ENCODE measurements around the gene KCNG4. TPM values are rescaled to one million over a fixed set of nuclear protein-coding genes. Genes with fewer than 3 reads are reported as not detected.

The KCNG4 gene
- total and polyA plus RNA-seq, 2 donors (not counting 1 experiment from before 2014, with no cell fraction given) = not detected

GRCh38 chr16:84234321-84235241 lies 5.2 kb downstream of the KCNG4 start:
- peak in 1 of 2 donors; percentile 6 for DNase-seq (ENCODE audit: low read depth in 2 of 2)
- H2AFZ ChIP-seq (ENCODE audit: low read length) = no peak overlapping the region
- no peaks in the 10 kb centered on the region for H3K9me3 ChIP-seq (ENCODE audit: control insufficient read depth, insufficient read depth, low read depth, low read length)
- no peak overlapping the region for H3K9ac ChIP-seq (ENCODE audit: insufficient read depth, low read length)
- no peak overlapping the region for H3K4me3 ChIP-seq (replicated peaks in 1 of 4; ENCODE audit: control extremely low read depth in 1 of 4, insufficient read depth in 1 of 4, low read depth in 3 of 4, low read length in 4 of 4)
- no peaks in the 10 kb centered on the region for H3K79me2 ChIP-seq (ENCODE audit: control insufficient read depth, insufficient read depth, low read length)
- H3K4me2 ChIP-seq (ENCODE audit: extremely low read depth, insufficient read depth, low read length) = no peak overlapping the region
- H3K36me3 ChIP-seq (ENCODE audit: control insufficient read depth, insufficient read depth, low read length) = no peaks in the 10 kb centered on the region
- H3K27me3 ChIP-seq (ENCODE audit: control insufficient read depth, insufficient read depth, low read length) = peaks cover 10% of the 10 kb centered on the region
- no peak overlapping the region for H3K27ac ChIP-seq (ENCODE audit: insufficient read depth, low read length)
- no peaks in the 10 kb centered on the region for H3K4me1 ChIP-seq (ENCODE audit: control insufficient read depth, extremely low read depth, insufficient read depth, low read length)
- TF ChIP-seq, protein P1, sequence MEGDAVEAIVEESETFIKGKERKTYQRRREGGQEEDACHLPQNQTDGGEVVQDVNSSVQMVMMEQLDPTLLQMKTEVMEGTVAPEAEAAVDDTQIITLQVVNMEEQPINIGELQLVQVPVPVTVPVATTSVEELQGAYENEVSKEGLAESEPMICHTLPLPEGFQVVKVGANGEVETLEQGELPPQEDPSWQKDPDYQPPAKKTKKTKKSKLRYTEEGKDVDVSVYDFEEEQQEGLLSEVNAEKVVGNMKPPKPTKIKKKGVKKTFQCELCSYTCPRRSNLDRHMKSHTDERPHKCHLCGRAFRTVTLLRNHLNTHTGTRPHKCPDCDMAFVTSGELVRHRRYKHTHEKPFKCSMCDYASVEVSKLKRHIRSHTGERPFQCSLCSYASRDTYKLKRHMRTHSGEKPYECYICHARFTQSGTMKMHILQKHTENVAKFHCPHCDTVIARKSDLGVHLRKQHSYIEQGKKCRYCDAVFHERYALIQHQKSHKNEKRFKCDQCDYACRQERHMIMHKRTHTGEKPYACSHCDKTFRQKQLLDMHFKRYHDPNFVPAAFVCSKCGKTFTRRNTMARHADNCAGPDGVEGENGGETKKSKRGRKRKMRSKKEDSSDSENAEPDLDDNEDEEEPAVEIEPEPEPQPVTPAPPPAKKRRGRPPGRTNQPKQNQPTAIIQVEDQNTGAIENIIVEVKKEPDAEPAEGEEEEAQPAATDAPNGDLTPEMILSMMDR (conservative IDR thresholded peaks at IDR 0.05 in 1 of 2, IDR thresholded peaks at IDR 0.05 in 1 of 2; ENCODE audit: low read depth in 1 of 2, low read length in 2 of 2) = no peak
- TF ChIP-seq EZH2 (IDR thresholded peaks at IDR 0.05; ENCODE audit: low read length, missing control alignments) = no peak
- no peaks in the 10 kb centered on the region for H4K20me1 ChIP-seq (ENCODE audit: control insufficient read depth, extremely low read depth, insufficient read depth, low read length)

DNA sequence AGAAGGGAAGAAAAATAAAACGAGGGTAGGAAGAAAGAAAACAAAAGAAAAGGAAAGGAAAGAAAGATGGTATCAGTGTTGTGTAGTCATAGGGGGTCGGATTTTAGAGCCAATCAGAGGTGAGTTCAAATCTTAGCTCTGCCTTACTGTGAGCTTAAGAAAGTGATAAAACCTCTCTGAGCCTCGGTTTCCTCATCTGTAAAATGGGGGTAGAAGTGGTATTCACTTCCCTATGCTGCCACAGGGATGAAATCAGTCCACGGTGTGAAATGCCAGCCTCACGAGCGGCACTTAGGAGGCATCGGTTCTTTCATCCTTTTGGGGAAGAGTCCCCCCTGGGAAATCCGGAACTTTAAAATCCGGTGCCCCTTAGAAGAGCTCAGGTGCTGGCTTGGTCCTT lies 6.1 kb downstream of the KCNG4 start:
- no peak overlapping the region for H3K27ac ChIP-seq (ENCODE audit: insufficient read depth, low read length)
- DNase-seq (ENCODE audit: low read depth in 2 of 2) = no peak
- peaks cover 1% of the 10 kb centered on the region for H3K4me1 ChIP-seq (ENCODE audit: control insufficient read depth, extremely low read depth, insufficient read depth, low read length)
- H3K79me2 ChIP-seq (ENCODE audit: control insufficient read depth, insufficient read depth, low read length) = no peaks in the 10 kb centered on the region
- H3K4me2 ChIP-seq (ENCODE audit: extremely low read depth, insufficient read depth, low read length) = no peak overlapping the region
- no peaks in the 10 kb centered on the region for H3K9me3 ChIP-seq (ENCODE audit: control insufficient read depth, insufficient read depth, low read depth, low read length)
- H4K20me1 ChIP-seq (ENCODE audit: control insufficient read depth, extremely low read depth, insufficient read depth, low read length) = no peaks in the 10 kb centered on the region
- no peak overlapping the region for H3K9ac ChIP-seq (ENCODE audit: insufficient read depth, low read length)
- no peak for TF ChIP-seq EZH2 (IDR thresholded peaks at IDR 0.05; ENCODE audit: low read length, missing control alignments)
- TF ChIP-seq, protein P1 (conservative IDR thresholded peaks at IDR 0.05 in 1 of 2, IDR thresholded peaks at IDR 0.05 in 1 of 2; ENCODE audit: low read depth in 1 of 2, low read length in 2 of 2) = no peak
- H3K27me3 ChIP-seq (ENCODE audit: control insufficient read depth, insufficient read depth, low read length) = peaks cover 10% of the 10 kb centered on the region
- H2AFZ ChIP-seq (ENCODE audit: low read length) = no peak overlapping the region
- H3K36me3 ChIP-seq (ENCODE audit: control insufficient read depth, insufficient read depth, low read length) = no peaks in the 10 kb centered on the region
- H3K4me3 ChIP-seq (replicated peaks in 1 of 4; ENCODE audit: control extremely low read depth in 1 of 4, insufficient read depth in 1 of 4, low read depth in 3 of 4, low read length in 4 of 4) = no peak overlapping the region

DNA sequence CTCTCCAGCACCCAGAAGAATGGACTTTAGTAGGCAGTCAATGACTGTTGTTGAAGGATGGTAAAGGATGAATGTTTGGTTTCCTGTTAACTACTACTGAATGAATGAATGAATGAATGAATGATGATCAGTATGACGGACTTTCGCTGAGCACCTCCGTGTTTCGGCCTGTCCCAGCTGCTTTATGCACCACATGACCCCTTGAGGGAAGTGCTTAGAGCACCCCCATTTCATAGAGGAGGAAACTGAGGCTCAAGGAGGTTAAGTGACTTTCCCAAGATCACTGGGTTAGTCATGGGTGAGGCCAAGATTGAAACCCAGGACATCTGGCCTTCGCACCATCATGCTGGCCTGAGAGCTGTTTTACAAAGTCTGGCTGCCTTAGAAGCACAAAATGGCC lies 6.8 kb downstream of the KCNG4 start:
- no peaks in the 10 kb centered on the region for H3K9me3 ChIP-seq (ENCODE audit: control insufficient read depth, insufficient read depth, low read depth, low read length)
- peaks cover 7% of the 10 kb centered on the region for H3K27me3 ChIP-seq (ENCODE audit: control insufficient read depth, insufficient read depth, low read length)
- H3K9ac ChIP-seq (ENCODE audit: insufficient read depth, low read length) = no peak overlapping the region
- H3K79me2 ChIP-seq (ENCODE audit: control insufficient read depth, insufficient read depth, low read length) = no peaks in the 10 kb centered on the region
- DNase-seq (ENCODE audit: low read depth in 2 of 2) = no peak
- no peak overlapping the region for H3K4me2 ChIP-seq (ENCODE audit: extremely low read depth, insufficient read depth, low read length)
- peaks cover 7% of the 10 kb centered on the region for H3K4me1 ChIP-seq (ENCODE audit: control insufficient read depth, extremely low read depth, insufficient read depth, low read length)
- no peak overlapping the region for H2AFZ ChIP-seq (ENCODE audit: low read length)
- no peaks in the 10 kb centered on the region for H3K36me3 ChIP-seq (ENCODE audit: control insufficient read depth, insufficient read depth, low read length)
- H4K20me1 ChIP-seq (ENCODE audit: control insufficient read depth, extremely low read depth, insufficient read depth, low read length) = no peaks in the 10 kb centered on the region
- H3K27ac ChIP-seq (ENCODE audit: insufficient read depth, low read length) = no peak overlapping the region
- H3K4me3 ChIP-seq (replicated peaks in 1 of 4; ENCODE audit: control extremely low read depth in 1 of 4, insufficient read depth in 1 of 4, low read depth in 3 of 4, low read length in 4 of 4) = no peak overlapping the region
- TF ChIP-seq EZH2 (IDR thresholded peaks at IDR 0.05; ENCODE audit: low read length, missing control alignments) = no peak
- TF ChIP-seq, protein P1 (conservative IDR thresholded peaks at IDR 0.05 in 1 of 2, IDR thresholded peaks at IDR 0.05 in 1 of 2; ENCODE audit: low read depth in 1 of 2, low read length in 2 of 2) = no peak

Measured in fibroblast of lung (primary cell).